ENCODE results near the gene ZNF326. TPM values are rescaled to one million over a fixed set of nuclear protein-coding genes. Genes with fewer than 3 reads are reported as not detected.

The ZNF326 gene
- total and polyA plus RNA-seq, 3 donors from 2014 or later: 9.5 to 30.2 (median 28.6) TPM

- DNase-seq: no peak
- no peaks in the 10 kb centered on the region for H3K36me3 ChIP-seq (ENCODE audit: low read depth, missing control alignments)
- H3K9me3 ChIP-seq: no peaks in the 10 kb centered on the region
- H3K27me3 ChIP-seq: no peaks in the 10 kb centered on the region
- intact Hi-C loops (cut with DNase I; ENCODE audit: low total_unique reads): no loop called here
- TF ChIP-seq CTCF (IDR thresholded peaks at IDR 0.05) (no peak), POLR2A (IDR thresholded peaks at IDR 0.05) (no peak)
- 40 to 50% methylated on average over 1 of the region's 1 CpG for WGBS, 2 donors
- no peaks in the 10 kb centered on the region for H3K4me1 ChIP-seq
- no peak overlapping the region for H3K4me3 ChIP-seq
- H3K27ac ChIP-seq: no peak overlapping the region
Observed at GRCh38 chr1:90074970-90075391, 80.1 kb downstream of the ZNF326 start.

- no peak for DNase-seq
- Histone ChIP-seq H3K4me3 (no peak overlapping the region), H3K27ac (no peak overlapping the region), H3K4me1 (no peaks in the 10 kb centered on the region), H3K9me3 (no peaks in the 10 kb centered on the region), H3K27me3 (no peaks in the 10 kb centered on the region), H3K36me3 (ENCODE audit: low read depth, missing control alignments) (no peaks in the 10 kb centered on the region)
- intact Hi-C loops (cut with DNase I; ENCODE audit: low total_unique reads): no loop called here
- TF ChIP-seq CTCF (IDR thresholded peaks at IDR 0.05) (no peak), POLR2A (IDR thresholded peaks at IDR 0.05) (no peak)
- WGBS, 2 donors: 86 to 90% methylated on average over 7 of the region's 7 CpGs
Observed at GRCh38 chr1:90083995-90084394, 89.1 kb downstream of the ZNF326 start.

Small RNA genes within 50 kb of the gene (small RNA-seq; reads per million reads assigned to genes)
- 0 reads per million in 2 donors for gene RN7SKP272

Other genes starting within 250 kb of the ZNF326 start
- gene LRRC8D, start 174.1 kb upstream of the ZNF326 start, total RNA-seq: 10 to 100 TPM; 41.1 to 46.1 TPM
- gene LRRC8D, start 174.1 kb upstream of the ZNF326 start, polyA plus RNA-seq (ENCODE audit: insufficient read depth, low read depth, low replicate concordance): 20.8 TPM